ENCODE measurements around the gene PPM1F.

GRCh38 chr22:21990445-21991303, 38.0 kb upstream of the PPM1F start:
- TF ChIP-seq FOXM1 (IDR thresholded peaks at IDR 0.05; ENCODE audit: borderline replicate concordance) (no peak), FOXK2 (IDR thresholded peaks at IDR 0.05) (no peak), NFRKB (IDR thresholded peaks at IDR 0.05) (no peak), ELF4 (IDR thresholded peaks at IDR 0.05) (no peak)
